ENCODE results near the gene PHGDH. TPM values are rescaled to one million over a fixed set of nuclear protein-coding genes. Genes with fewer than 3 reads are reported as not detected.
A peak's percentile ranks its signal among the peaks of the same experiment; 100 is the strongest.

Gene PHGDH
- total RNA-seq, 1 experiment from 2014 or later = 592 TPM

- TF ChIP-seq, protein P1, sequence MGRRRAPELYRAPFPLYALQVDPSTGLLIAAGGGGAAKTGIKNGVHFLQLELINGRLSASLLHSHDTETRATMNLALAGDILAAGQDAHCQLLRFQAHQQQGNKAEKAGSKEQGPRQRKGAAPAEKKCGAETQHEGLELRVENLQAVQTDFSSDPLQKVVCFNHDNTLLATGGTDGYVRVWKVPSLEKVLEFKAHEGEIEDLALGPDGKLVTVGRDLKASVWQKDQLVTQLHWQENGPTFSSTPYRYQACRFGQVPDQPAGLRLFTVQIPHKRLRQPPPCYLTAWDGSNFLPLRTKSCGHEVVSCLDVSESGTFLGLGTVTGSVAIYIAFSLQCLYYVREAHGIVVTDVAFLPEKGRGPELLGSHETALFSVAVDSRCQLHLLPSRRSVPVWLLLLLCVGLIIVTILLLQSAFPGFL (CRISPR knock-in tag; IDR thresholded peaks at IDR 0.05; ENCODE audit: borderline replicate concordance) = no peak
- TF ChIP-seq ZNF416 (CRISPR knock-in tag; IDR thresholded peaks at IDR 0.05) (0 out of 2 replicates have a peak, but pooled peaks have one; percentile 49), ZNF219 (CRISPR knock-in tag; IDR thresholded peaks at IDR 0.05; ENCODE audit: borderline replicate concordance) (no peak), MAX (CRISPR knock-in tag; IDR thresholded peaks at IDR 0.05) (0 out of 2 replicates have a peak, but pooled peaks have one; percentile 41), PRRX2 (CRISPR knock-in tag; IDR thresholded peaks at IDR 0.05) (0 out of 2 replicates have a peak, but pooled peaks have one; percentile 83), NFATC4 (CRISPR knock-in tag; IDR thresholded peaks at IDR 0.05) (peak; percentile 70), CREM (CRISPR knock-in tag; IDR thresholded peaks at IDR 0.05) (no peak), E2F4 (CRISPR knock-in tag; IDR thresholded peaks at IDR 0.05; ENCODE audit: borderline replicate concordance, low read depth) (no peak)
- TF ChIP-seq, protein P2, sequence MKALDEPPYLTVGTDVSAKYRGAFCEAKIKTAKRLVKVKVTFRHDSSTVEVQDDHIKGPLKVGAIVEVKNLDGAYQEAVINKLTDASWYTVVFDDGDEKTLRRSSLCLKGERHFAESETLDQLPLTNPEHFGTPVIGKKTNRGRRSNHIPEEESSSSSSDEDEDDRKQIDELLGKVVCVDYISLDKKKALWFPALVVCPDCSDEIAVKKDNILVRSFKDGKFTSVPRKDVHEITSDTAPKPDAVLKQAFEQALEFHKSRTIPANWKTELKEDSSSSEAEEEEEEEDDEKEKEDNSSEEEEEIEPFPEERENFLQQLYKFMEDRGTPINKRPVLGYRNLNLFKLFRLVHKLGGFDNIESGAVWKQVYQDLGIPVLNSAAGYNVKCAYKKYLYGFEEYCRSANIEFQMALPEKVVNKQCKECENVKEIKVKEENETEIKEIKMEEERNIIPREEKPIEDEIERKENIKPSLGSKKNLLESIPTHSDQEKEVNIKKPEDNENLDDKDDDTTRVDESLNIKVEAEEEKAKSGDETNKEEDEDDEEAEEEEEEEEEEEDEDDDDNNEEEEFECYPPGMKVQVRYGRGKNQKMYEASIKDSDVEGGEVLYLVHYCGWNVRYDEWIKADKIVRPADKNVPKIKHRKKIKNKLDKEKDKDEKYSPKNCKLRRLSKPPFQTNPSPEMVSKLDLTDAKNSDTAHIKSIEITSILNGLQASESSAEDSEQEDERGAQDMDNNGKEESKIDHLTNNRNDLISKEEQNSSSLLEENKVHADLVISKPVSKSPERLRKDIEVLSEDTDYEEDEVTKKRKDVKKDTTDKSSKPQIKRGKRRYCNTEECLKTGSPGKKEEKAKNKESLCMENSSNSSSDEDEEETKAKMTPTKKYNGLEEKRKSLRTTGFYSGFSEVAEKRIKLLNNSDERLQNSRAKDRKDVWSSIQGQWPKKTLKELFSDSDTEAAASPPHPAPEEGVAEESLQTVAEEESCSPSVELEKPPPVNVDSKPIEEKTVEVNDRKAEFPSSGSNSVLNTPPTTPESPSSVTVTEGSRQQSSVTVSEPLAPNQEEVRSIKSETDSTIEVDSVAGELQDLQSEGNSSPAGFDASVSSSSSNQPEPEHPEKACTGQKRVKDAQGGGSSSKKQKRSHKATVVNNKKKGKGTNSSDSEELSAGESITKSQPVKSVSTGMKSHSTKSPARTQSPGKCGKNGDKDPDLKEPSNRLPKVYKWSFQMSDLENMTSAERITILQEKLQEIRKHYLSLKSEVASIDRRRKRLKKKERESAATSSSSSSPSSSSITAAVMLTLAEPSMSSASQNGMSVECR (CRISPR knock-in tag; IDR thresholded peaks at IDR 0.05; ENCODE audit: borderline replicate concordance) = no peak
- TF ChIP-seq, protein P3, sequence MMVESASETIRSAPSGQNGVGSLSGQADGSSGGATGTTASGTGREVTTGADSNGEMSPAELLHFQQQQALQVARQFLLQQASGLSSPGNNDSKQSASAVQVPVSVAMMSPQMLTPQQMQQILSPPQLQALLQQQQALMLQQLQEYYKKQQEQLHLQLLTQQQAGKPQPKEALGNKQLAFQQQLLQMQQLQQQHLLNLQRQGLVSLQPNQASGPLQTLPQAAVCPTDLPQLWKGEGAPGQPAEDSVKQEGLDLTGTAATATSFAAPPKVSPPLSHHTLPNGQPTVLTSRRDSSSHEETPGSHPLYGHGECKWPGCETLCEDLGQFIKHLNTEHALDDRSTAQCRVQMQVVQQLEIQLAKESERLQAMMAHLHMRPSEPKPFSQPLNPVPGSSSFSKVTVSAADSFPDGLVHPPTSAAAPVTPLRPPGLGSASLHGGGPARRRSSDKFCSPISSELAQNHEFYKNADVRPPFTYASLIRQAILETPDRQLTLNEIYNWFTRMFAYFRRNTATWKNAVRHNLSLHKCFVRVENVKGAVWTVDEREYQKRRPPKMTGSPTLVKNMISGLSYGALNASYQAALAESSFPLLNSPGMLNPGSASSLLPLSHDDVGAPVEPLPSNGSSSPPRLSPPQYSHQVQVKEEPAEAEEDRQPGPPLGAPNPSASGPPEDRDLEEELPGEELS (CRISPR knock-in tag; IDR thresholded peaks at IDR 0.05) = no peak
Measured at GRCh38 chr1:119743776-119744597, 32.3 kb downstream of the PHGDH start (continued).

- Mint-ChIP-seq H3K27ac (peak overlapping the region; percentile 82), H3K4me3 (no peak overlapping the region), H3K36me3 (peaks cover 32% of the 10 kb centered on the region), H3K9me3 (no peaks in the 10 kb centered on the region), H3K4me1 (peaks cover 32% of the 10 kb centered on the region), H3K27me3 (ENCODE audit: low read depth) (no peaks in the 10 kb centered on the region)
- no peak for TF ChIP-seq MAX (CRISPR knock-in tag; IDR thresholded peaks at IDR 0.05)
- TF ChIP-seq ZNF671 (CRISPR knock-in tag; IDR thresholded peaks at IDR 0.05) = 0 out of 2 replicates have a peak, but pooled peaks have one; percentile 25
- TF ChIP-seq EMX1 (CRISPR knock-in tag; IDR thresholded peaks at IDR 0.05) = peak; percentile 63; the same call in 1 of the 2 replicates
- ChIA-PET POLR2A (interaction anchor here (1.4 to 1.6 kb wide), 2 partner anchors 14 to 31 kb away, joined by 4 read pairs; no protein-coding TSS in a partner anchor), CTCF (interaction anchor here (1.4 to 3.2 kb wide), 6 partner anchors 11 to 133 kb away, joined by 3 to 14 read pairs (median 6); no protein-coding TSS in a partner anchor)
- no peak for DNase-seq (ENCODE audit: low spot score)
- ATAC-seq = no peak
Measured at GRCh38 chr1:119744598-119744942, 32.8 kb downstream of the PHGDH start.
